Umbilical cord (tissue), 2 donors: ENCODE results near the gene PTPRN. TPM values are rescaled to one million over a fixed set of nuclear protein-coding genes. Genes with fewer than 3 reads are reported as not detected.
"Not testable (repeated sequence)": the region's sequence is repeated elsewhere in the genome, so short reads cannot be mapped to it uniquely, and the experiment has no call there.

Experiments
- DNase-seq: peaks from one replicate; pipeline ENCODE4 v3.0.0-alpha.2; 2015; ENCODE audit warnings: low spot score
- total RNA-seq: library from RNA; depleted of rRNA; stranded (reverse); fragments of >200 nt; gene quantifications from one replicate; pipeline ENCODE4 v1.2.3, GENCODE V29; 2014; ENCODE audit warnings: low replicate concordance; ENCODE audit not compliant: insufficient read depth

The PTPRN gene
- 5.5 TPM for total RNA-seq

GRCh38 chr2:219309278-219309677, at the start of gene PTPRN:
TSS of gene PTPRN (minus strand) at chr2:219309401. CDS start at chr2:219309332, 69 bp downstream.
- no peak for DNase-seq

- no peak for DNase-seq
These were observed 49.2 kb upstream of the PTPRN start for GRCh38 chr2:219358170-219359075.

GRCh38 chr2:219356834-219357233, 47.6 kb upstream of the PTPRN start:
- DNase-seq, result no peak

GRCh38 chr2:219354582-219354981, 45.4 kb upstream of the PTPRN start:
- DNase-seq, result no peak

GRCh38 chr2:219353129-219353528, 43.9 kb upstream of the PTPRN start:
- DNase-seq, result no peak

- DNase-seq, result peak; percentile 38
These were observed 43.3 kb upstream of the PTPRN start for GRCh38 chr2:219352448-219353023.

- DNase-seq, result no peak
These were observed 41.6 kb upstream of the PTPRN start for GRCh38 chr2:219350710-219351221.

- DNase-seq, result no peak
These were observed 41.0 kb upstream of the PTPRN start for GRCh38 chr2:219350215-219350614.

GRCh38 chr2:219344751-219345430, 35.7 kb upstream of the PTPRN start:
- DNase-seq, result peak; percentile 55

GRCh38 chr2:219335373-219335786, 26.2 kb upstream of the PTPRN start:
- no peak for DNase-seq

GRCh38 chr2:219334076-219334475, 24.9 kb upstream of the PTPRN start:
- no peak for DNase-seq

- DNase-seq, result no peak
These were observed 23.3 kb upstream of the PTPRN start, which contains the start of gene RESP18 for GRCh38 chr2:219332542-219332941. TSS of gene RESP18 (minus strand) at chr2:219332744.

- DNase-seq, result peak; percentile 26
These were observed 22.5 kb upstream of the PTPRN start for GRCh38 chr2:219331560-219332213.

GRCh38 chr2:219327719-219328118, 18.5 kb upstream of the PTPRN start:
- no peak for DNase-seq

- DNase-seq, result no peak
These were observed 16.6 kb upstream of the PTPRN start for GRCh38 chr2:219325657-219326315.

- no peak for DNase-seq
These were observed 15.9 kb upstream of the PTPRN start for GRCh38 chr2:219325136-219325535.

GRCh38 chr2:219323434-219323833, 14.2 kb upstream of the PTPRN start:
- DNase-seq, result no peak

GRCh38 chr2:219314804-219315468, 5.7 kb upstream of the PTPRN start:
- DNase-seq, result no peak

- not testable (repeated sequence) for DNase-seq
These were observed 3.6 kb upstream of the PTPRN start for GRCh38 chr2:219312683-219313263.
